Bone marrow (tissue), 2 donors: Measurements from ENCODE around the gene DUSP15.

ENCODE experiments used
- DNase-seq, 2 donors: peaks; one replicate each; lab custom pipeline; 2025; lab: John Stamatoyannopoulos, UW

DUSP15 gene

GRCh38 chr20:31894980-31895675, 24.8 kb upstream of the DUSP15 start:
- DNase-seq: peak in 1 of 2 donors; percentile 59

GRCh38 chr20:31890646-31891045, 20.3 kb upstream of the DUSP15 start:
- no peak for DNase-seq

- DNase-seq: no peak
Measured at GRCh38 chr20:31883829-31884228, 13.5 kb upstream of the DUSP15 start.

GRCh38 chr20:31881945-31882344, 11.6 kb upstream of the DUSP15 start:
- DNase-seq: no peak

- peak; percentile 47 to 97 for DNase-seq
Measured at GRCh38 chr20:31879143-31879987, 9.0 kb upstream of the DUSP15 start.

GRCh38 chr20:31877684-31878083, 7.4 kb upstream of the DUSP15 start:
- DNase-seq: no peak

GRCh38 chr20:31875671-31876070, 5.3 kb upstream of the DUSP15 start:
- peak in 1 of 2 donors; percentile 32 for DNase-seq

GRCh38 chr20:31872406-31872805, 2.1 kb upstream of the DUSP15 start:
- no peak for DNase-seq

- no peak for DNase-seq
Measured at GRCh38 chr20:31871618-31871954, 1.3 kb upstream of the DUSP15 start.

- DNase-seq: no peak
Measured at GRCh38 chr20:31870726-31871617, 645 bp upstream of the DUSP15 start.

GRCh38 chr20:31869673-31869941, 720 bp downstream of the DUSP15 start:
- no peak for DNase-seq

GRCh38 chr20:31868853-31869672, 1.3 kb downstream of the DUSP15 start:
- no peak for DNase-seq

- DNase-seq: no peak
Measured at GRCh38 chr20:31866221-31866620, 4.1 kb downstream of the DUSP15 start.

- no peak for DNase-seq
Measured at GRCh38 chr20:31864521-31865400, 5.6 kb downstream of the DUSP15 start.

GRCh38 chr20:31863296-31864085, 6.8 kb downstream of the DUSP15 start:
- no peak for DNase-seq

- no peak for DNase-seq
Measured at GRCh38 chr20:31862506-31862905, 7.8 kb downstream of the DUSP15 start.

- DNase-seq: no peak
Measured at GRCh38 chr20:31862157-31862470, 8.2 kb downstream of the DUSP15 start.

GRCh38 chr20:31861385-31862156, 8.8 kb downstream of the DUSP15 start:
- DNase-seq: no peak

- DNase-seq: no peak
Measured at GRCh38 chr20:31861135-31861384, 9.3 kb downstream of the DUSP15 start.
